ENCODE results near the gene CATSPERD.

CATSPERD gene

GRCh38 chr19:5782945-5783919 lies 62.8 kb downstream of the CATSPERD start:
- no peak for DNase-seq

- no peak for DNase-seq
Measured at GRCh38 chr19:5784581-5785147, 64.2 kb downstream of the CATSPERD start, which contains the start of gene PRR22. Gene PRR22 (minus strand): TSS chr19:5784746. CDS start chr19:5784660, 86 bp downstream.

- no peak for DNase-seq
Measured at GRCh38 chr19:5785423-5785822, 65.0 kb downstream of the CATSPERD start.

- DNase-seq, result no peak
Measured at GRCh38 chr19:5786593-5787408, 66.4 kb downstream of the CATSPERD start.

GRCh38 chr19:5787409-5788182 lies 67.2 kb downstream of the CATSPERD start:
- no peak for DNase-seq

GRCh38 chr19:5788422-5788821 lies 68.0 kb downstream of the CATSPERD start:
- no peak for DNase-seq

- DNase-seq, result no peak
Measured at GRCh38 chr19:5789351-5789761, 68.9 kb downstream of the CATSPERD start.

- DNase-seq, result no peak
Measured at GRCh38 chr19:5789886-5790558, 69.6 kb downstream of the CATSPERD start.

GRCh38 chr19:5790559-5791520 lies 70.4 kb downstream of the CATSPERD start, which contains the start of gene DUS3L:
Gene DUS3L (minus strand): TSS chr19:5791163. CDS start chr19:5791141, 22 bp downstream.
- DNase-seq, result peak; percentile 44 to 98 (median 94)

- DNase-seq, result no peak
Measured at GRCh38 chr19:5792224-5792623, 71.8 kb downstream of the CATSPERD start.

- no peak for DNase-seq
Measured at GRCh38 chr19:5793188-5793587, 72.8 kb downstream of the CATSPERD start.

GRCh38 chr19:5795382-5795919 lies 75.0 kb downstream of the CATSPERD start:
- DNase-seq, result no peak

- DNase-seq, result no peak
Measured at GRCh38 chr19:5798244-5798643, 77.8 kb downstream of the CATSPERD start.

GRCh38 chr19:5799247-5800241 lies 79.1 kb downstream of the CATSPERD start:
- no peak for DNase-seq

GRCh38 chr19:5800361-5801270 lies 80.2 kb downstream of the CATSPERD start:
- no peak for DNase-seq

Data from amygdala (tissue), 56 donors.